NT2/D1 (cell line): Measurements from ENCODE around the gene WDR6.

Experiments
- SUZ12 ChIP-seq: IDR thresholded peaks from 2 replicates; pipeline ENCODE4 v1.6.1; 2011; ENCODE audit not compliant: insufficient read length, insufficient read depth; ENCODE audit errors: extremely low read depth
- YY1 ChIP-seq: IDR thresholded peaks from 2 replicates; pipeline ENCODE4 v1.6.1; 2011; ENCODE audit not compliant: insufficient read length, insufficient read depth
- ZNF274 ChIP-seq: IDR thresholded peaks from 2 replicates; pipeline ENCODE4 v1.6.1; 2011; ENCODE audit warnings: mild to moderate bottlenecking, low read depth, low read length

GRCh38 chr3:49001155-49001554 lies 6.0 kb upstream of the WDR6 start:
- TF ChIP-seq YY1 (no peak), ZNF274 (no peak), SUZ12 (no peak)
